IgD-negative memory B cell (primary cell): ENCODE results near the gene SRRM2. TPM values are rescaled to one million over a fixed set of nuclear protein-coding genes. Genes with fewer than 3 reads are reported as not detected.
A peak's percentile ranks its signal among the peaks of the same experiment; 100 is the strongest.

Source experiments
- H3K27ac Mint-ChIP-seq, 3 donors: one replicate each; pipeline ENCODE4 v1.8.0; 2020 to 2022; ENCODE audit warnings: mild to moderate bottlenecking in 3 of 3, mixed read lengths in 3 of 3, moderate library complexity in 1 of 3
- H3K27me3 Mint-ChIP-seq: one replicate; pipeline ENCODE4 v1.8.0; 2021; ENCODE audit warnings: mixed read lengths
- H3K36me3 Mint-ChIP-seq: one replicate; pipeline ENCODE4 v1.8.0; 2020; ENCODE audit warnings: mild to moderate bottlenecking, mixed read lengths
- H3K4me1 Mint-ChIP-seq, 3 donors: one replicate each; pipeline ENCODE4 v1.8.0; 2020 to 2022; ENCODE audit warnings: mixed read lengths in 3 of 3, mild to moderate bottlenecking in 1 of 3
- H3K4me3 Mint-ChIP-seq, 4 donors: one replicate each; pipeline ENCODE4 v1.8.0; 2020 to 2022; ENCODE audit warnings: mild to moderate bottlenecking in 4 of 4, mixed read lengths in 4 of 4, moderate library complexity in 3 of 4
- H3K9me3 Mint-ChIP-seq, 3 donors: one replicate each; pipeline ENCODE4 v1.8.0; 2020 to 2021; ENCODE audit warnings: mixed read lengths in 3 of 3, mild to moderate bottlenecking in 1 of 3
- polyA plus RNA-seq: library from polyadenylated mRNA; unstranded; fragments of 300-500 nt; fragmentation: Illumina TruSeq; gene quantifications from one replicate; pipeline ENCODE4 v1.2.3, GENCODE V29; 2021

Gene SRRM2
- polyA plus RNA-seq, 1 donor from 2014 or later, result 159 TPM

DNA sequence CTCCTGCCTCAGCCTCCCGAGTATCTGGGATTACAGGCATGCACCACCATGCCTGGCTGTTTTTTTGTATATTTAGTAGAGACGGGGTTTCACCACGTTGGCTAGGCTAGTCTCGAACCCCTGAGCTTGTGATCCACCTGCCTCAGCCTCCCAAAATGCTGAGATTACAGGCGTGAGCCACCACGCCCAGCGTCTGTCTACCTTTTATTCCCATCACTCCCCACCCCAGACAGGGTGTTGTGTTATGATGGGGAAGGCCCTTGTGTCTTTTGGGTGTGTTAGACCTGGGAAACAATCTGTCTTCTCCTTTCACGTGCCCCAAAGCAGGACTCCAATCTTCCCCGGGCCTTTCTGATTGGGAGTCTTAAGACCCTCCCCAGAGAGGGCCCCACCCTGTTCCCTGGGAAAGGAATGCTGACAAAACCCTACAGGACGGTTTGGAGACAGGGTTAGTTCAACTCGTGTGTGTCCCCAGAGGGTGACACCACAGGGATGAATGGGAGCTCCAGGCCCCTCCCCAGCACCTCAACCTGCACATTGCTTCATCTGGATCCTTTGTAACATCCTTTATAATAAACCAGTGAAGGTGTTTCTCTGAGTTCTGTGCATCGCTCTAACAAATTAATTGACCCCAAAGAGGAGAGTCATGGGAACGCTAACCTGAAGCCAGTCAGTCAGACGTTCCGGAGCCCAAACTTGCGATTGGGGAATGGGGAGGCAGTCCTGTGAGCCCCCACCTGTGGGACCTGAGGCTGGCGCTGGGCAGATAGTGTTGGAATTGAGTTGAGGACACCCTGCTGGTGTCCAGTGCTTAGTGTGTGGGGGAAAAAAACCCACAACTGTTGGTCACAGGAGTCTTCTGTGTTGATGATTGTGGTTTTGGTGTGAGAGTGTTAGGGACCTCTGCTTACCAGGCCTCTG, 27.8 kb downstream of the SRRM2 start:
- Mint-ChIP-seq H3K27me3 (no peaks in the 10 kb centered on the region), H3K36me3 (no peaks in the 10 kb centered on the region), H3K4me3 (peak overlapping the region; percentile 20 to 95 (median 50)), H3K9me3 (no peaks in the 10 kb centered on the region), H3K27ac (peak overlapping the region in 1 of 3 donors; percentile 45), H3K4me1 (peaks cover 12 to 21% (median 17%) of the 10 kb centered on the region in 3 donors)

DNA sequence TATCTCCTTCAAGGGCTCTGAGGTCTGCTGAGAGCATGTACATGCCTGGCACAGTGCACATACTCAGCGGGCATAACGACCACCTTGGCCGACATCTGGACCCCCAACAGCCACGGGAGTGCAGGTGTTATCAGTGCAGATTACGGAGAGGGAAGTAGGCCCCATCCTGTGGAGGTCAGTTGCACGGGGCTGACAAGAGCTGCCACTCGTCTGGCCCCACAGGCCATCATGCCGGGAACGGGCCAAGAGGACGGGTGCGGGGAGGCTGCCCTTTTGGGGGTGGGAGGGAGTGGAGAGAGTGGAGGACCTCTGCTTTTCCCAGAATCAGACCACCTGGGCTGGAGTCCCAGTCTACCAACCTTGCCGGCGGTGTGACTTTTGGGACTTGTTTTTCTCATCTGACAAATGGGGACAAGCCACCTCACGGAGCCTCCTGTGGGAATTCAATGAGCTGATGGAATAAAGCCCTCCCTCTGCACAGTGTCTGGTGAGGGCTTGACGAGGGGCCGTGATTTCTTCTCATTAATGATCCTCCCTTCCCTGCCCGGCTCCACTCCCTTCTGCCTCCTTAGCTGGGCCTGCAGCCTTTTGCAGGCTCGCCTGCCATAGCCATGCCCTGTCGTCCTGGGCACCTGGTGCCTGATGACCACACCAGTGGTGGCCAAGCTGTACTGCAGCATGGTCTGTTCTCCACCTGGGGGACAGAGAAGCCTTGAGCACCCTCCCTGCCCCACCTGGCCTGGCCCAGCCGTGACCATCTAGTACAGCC, 30.3 kb downstream of the SRRM2 start:
- H3K4me3 Mint-ChIP-seq, result peak overlapping the region in 1 of 4 donors; percentile 73
- H3K36me3 Mint-ChIP-seq, result no peaks in the 10 kb centered on the region
- H3K9me3 Mint-ChIP-seq, result no peaks in the 10 kb centered on the region
- peaks cover 3% of the 10 kb centered on the region for H3K27me3 Mint-ChIP-seq
- H3K27ac Mint-ChIP-seq, result peak overlapping the region in 1 of 3 donors; percentile 48
- H3K4me1 Mint-ChIP-seq, result peaks cover 7 to 10% (median 8%) of the 10 kb centered on the region in 3 donors

DNA sequence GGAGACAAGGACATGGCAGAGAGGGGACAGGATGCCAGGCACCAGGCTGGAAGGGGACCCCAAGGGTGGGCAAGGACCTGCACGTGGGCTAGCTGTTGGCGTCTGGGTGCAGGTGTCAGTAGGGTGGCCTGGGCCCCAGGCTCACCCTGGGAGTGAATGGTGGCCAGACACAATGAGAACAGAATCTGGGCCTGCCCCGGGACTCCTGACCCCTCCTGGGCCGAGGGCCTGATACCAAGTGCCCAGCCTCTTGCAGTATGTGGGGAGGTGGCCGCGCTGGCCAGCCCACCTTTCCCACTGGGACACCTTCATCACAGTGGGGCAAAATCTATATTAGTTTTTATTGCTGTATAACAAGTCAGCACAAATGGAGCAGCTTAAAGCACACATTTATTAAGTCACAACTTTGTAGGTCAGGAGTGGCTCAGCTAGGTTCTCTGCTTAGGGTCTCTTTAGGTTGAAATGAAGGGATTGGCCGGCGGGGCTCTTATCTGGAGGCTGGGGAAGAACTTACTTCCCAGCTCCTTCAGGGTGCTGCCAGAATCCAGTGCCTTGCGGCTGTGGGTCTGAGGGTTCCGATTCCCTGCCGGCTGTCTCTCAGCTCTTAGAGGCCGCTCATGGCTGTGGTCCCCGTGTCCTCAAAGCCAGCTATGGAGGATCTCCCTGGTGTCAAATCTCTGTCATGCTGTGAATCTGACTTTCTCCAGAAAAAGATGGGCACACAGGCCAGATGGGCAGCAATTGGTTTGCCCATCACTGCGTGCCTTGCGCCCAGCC, 31.3 kb downstream of the SRRM2 start:
- Mint-ChIP-seq H3K9me3 (no peaks in the 10 kb centered on the region), H3K27ac (peak overlapping the region in 2 of 3 donors; percentile 48 to 57)

DNA sequence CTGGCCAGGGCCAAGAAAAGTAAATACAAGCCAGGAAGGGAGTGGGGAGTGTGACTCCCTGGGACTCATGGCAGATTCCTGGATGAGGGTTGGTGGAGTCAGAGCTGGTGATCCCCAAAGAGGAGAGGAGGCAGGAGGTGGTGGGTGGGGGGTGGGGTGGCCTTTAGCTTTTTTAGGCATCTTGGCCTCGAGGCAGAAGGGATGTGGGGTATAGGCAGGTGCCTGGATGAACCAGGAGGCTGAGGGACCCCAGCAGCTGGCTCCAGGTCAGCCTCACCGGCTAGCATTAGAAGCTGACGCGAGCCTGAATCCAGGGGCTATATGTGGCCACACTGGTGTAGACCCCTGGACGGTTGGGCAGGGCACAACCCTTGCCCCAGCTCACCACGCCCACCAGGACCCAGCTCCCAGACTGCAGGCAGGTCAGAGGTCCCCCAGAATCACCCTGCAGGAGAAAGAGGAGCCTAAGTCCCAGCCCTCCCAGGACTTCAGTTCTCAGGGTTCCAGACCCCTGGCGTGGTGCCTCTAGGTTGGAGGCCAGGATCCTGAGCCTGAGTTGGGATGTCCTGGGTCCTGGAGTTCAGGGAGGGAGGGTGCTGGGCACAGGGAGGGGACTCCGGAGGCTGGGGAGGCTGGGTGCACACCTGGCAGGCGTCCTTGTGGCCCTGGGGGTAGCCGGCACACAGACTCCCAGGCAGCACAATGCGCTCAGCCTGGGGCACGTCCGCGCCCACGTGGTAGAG, 32.1 kb downstream of the SRRM2 start:
- H3K27ac Mint-ChIP-seq, result no peak overlapping the region
- peak overlapping the region; percentile 60 to 91 (median 74) for H3K4me3 Mint-ChIP-seq
- peaks cover 9% of the 10 kb centered on the region for H3K27me3 Mint-ChIP-seq
- H3K9me3 Mint-ChIP-seq, result no peaks in the 10 kb centered on the region
- no peaks in the 10 kb centered on the region for H3K36me3 Mint-ChIP-seq
- H3K4me1 Mint-ChIP-seq, result no peaks in the 10 kb centered on the region

More for the DNA sequence above, 31.3 kb downstream of the SRRM2 start:
- H3K4me3 Mint-ChIP-seq, result peak overlapping the region in 3 of 4 donors; percentile 12 to 52 (median 41)
- peaks cover 0 to 1% (median 0%) of the 10 kb centered on the region in 3 donors for H3K4me1 Mint-ChIP-seq
- H3K27me3 Mint-ChIP-seq, result peaks cover 5% of the 10 kb centered on the region
- H3K36me3 Mint-ChIP-seq, result no peaks in the 10 kb centered on the region

DNA sequence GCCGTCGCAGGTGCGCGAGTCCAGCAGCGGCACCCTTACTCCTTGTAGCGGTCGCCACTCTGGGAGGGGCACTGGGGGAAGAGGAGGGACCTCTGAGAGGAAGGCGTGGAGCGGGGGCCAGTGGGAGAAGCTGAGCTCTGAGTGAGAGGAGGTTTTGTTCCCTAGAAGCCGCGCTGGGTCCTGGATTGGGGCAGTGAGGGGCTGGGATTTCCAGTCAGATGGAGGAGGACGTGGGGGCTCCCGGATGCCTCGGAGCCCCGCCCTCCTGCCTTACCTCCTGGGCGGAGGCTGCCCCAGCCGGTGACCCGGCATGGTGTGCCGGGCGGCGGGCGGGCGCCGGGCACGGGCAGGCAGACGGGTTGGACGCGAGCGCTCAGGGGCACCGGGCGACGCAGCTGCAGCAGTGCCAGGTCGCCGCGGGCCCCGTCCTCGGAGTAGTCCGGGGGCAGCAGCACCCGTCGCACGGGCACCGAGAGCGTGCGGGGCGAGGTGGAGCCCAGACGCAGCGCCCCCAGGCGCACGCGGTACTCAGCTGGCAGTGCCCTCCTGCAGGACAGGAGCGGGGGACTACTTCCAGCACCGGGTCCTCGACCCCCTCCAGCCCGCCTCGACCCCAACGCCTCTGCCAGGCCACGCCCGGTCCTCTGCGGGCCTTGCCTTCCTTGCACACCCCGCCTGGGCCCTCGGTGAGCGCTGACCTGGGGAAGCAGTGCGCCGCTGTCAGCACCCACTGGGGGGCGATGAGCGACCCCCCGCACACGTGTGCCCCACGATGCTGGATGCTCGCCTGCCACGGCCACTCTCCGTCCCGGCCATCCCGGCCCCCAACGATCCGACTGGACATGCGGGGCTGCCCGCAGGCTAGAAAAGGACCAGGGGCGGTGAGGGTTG, 32.9 kb downstream of the SRRM2 start:
- Mint-ChIP-seq H3K4me3 (peak overlapping the region; percentile 60 to 91 (median 71)), H3K36me3 (no peaks in the 10 kb centered on the region), H3K27me3 (peaks cover 13% of the 10 kb centered on the region), H3K9me3 (no peaks in the 10 kb centered on the region), H3K4me1 (no peaks in the 10 kb centered on the region), H3K27ac (no peak overlapping the region)

DNA sequence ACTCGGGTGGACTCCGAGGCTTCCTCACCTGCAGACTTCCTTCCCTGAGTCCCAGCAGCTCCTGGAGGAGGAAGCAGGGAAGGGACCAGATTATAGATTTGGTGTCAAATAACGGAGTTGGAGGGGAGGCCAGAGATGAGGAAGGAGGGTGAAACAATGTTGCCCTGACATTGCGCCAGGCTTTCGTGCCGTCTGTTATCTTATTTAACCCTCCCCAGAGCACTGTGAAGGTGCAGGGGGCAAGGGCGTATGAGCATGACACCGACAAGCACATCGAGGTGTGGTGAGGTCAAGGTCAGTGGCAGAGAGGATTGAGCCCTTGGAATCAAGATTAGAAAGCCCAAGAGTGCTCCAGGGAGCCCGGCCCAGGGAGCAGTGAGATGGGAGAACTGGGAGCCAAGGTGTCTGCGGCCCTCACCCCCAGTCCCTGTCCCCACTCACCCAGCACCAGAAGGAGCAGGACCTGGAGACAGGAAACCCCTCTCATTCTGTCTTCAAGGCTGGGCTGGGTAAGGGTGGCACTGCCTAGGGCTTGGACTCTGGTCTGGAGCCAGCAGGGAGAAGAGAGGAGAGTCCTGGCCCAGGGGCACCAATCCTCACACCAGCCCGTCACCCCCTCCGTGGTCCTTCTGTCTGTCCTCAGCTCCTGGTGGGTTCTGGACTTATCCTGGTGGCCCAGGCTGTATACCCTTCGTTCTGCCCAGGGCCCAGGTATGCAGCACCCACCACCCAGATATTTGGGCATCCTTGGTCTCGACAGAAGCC, 33.8 kb downstream of the SRRM2 start:
- Mint-ChIP-seq H3K4me1 (no peaks in the 10 kb centered on the region), H3K36me3 (no peaks in the 10 kb centered on the region), H3K4me3 (peak overlapping the region in 3 of 4 donors; percentile 30 to 68 (median 38)), H3K27ac (no peak overlapping the region), H3K9me3 (no peaks in the 10 kb centered on the region), H3K27me3 (peaks cover 14% of the 10 kb centered on the region)

DNA sequence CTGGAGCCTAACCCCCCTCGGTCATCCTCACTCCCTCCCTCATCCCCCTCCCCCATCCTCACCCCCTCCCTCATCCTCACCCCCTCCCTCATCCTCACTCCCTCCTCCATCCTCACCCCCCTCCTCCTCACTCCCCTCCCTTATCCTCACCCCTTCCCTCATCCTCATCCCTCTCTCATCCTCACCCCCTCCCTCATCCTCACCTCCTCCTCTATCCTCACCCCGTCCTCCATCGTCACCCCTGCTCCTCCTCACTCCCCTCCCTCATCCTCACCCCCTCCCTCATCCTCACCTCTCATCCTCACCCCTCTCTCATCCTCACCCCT, 34.4 kb downstream of the SRRM2 start:
- Mint-ChIP-seq H3K4me3 (no peak overlapping the region), H3K36me3 (no peaks in the 10 kb centered on the region), H3K27me3 (peaks cover 17% of the 10 kb centered on the region), H3K27ac (no peak overlapping the region), H3K9me3 (no peaks in the 10 kb centered on the region), H3K4me1 (no peaks in the 10 kb centered on the region)

DNA sequence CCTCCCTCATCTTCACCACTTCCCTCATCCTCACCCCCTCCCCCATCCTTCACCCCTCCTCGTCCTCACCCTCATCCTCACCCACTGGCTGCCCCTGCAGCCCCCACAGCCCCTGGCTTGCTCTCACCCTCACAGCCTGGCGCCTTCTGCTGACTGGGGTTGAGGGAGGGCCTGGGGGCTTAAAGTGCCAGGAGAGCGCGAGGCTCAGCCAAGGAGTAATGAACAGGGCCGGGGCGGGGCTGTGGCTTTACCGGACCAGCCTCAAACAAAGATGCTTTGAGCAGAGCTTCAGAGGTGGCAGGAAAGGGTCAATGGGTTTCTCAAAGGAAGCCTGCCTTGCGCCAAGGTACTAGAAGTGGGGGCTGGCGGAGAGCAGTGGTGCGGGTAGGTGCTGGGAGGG, 35.0 kb downstream of the SRRM2 start, which contains the start of gene PRSS33:
TSS of gene PRSS33 (minus strand) at position 155 of the 400 bp plus-strand sequence. CDS start 1,013 bp downstream, outside the sequence.
- no peaks in the 10 kb centered on the region for H3K4me1 Mint-ChIP-seq
- H3K27me3 Mint-ChIP-seq, result peaks cover 21% of the 10 kb centered on the region
- H3K27ac Mint-ChIP-seq, result no peak within 1 kb of the TSS
- no peaks in the 10 kb centered on the region for H3K36me3 Mint-ChIP-seq
- H3K4me3 Mint-ChIP-seq, result peak within 1 kb of the TSS in 2 of 4 donors; percentile 54 to 68
- H3K9me3 Mint-ChIP-seq, result no peaks in the 10 kb centered on the region

DNA sequence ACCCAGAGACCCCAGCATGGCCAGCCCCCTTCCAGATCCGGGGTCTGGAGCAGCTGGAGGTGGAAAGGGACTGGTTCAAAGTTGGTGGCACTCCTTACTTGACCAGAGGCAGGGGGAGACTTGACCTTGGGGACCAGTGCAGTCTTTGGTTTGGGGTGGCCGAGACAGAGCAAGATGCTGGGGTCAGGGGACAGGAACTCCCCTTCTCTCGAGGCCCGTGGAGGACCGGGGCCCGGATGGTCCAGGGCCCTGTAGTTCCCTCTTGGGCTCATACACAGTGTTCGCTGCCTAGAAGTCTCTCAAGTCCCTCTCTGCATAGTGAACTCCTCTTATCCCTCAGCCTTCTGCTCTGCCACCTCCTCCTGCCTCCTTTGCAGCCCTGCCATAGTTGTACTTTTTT, 35.5 kb downstream of the SRRM2 start:
- Mint-ChIP-seq H3K9me3 (no peaks in the 10 kb centered on the region), H3K27ac (no peak overlapping the region), H3K4me1 (no peaks in the 10 kb centered on the region), H3K36me3 (no peaks in the 10 kb centered on the region), H3K4me3 (peak overlapping the region in 1 of 4 donors; percentile 54), H3K27me3 (peaks cover 21% of the 10 kb centered on the region)

DNA sequence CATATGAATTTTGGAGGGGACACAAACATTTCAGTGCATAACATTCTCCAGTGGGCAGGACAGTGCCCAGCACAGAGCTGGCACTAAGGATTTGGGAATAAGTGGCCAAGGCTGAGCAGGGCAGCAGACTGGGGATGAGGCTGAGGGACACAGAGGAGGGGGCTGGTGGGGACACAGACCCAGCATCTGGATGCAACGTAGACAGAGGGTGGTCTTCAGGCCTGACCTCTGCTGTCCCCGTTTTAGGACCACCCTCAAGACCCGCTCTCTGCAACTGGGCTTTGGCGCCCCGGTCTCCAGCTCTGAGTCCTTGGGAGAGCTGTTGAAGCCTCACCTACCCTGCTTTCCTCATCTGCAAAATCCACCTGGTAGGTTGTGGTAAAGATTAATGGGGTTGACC, 38.2 kb downstream of the SRRM2 start:
- Mint-ChIP-seq H3K4me1 (no peaks in the 10 kb centered on the region), H3K27ac (no peak overlapping the region), H3K27me3 (peaks cover 24% of the 10 kb centered on the region), H3K4me3 (no peak overlapping the region), H3K9me3 (no peaks in the 10 kb centered on the region), H3K36me3 (no peaks in the 10 kb centered on the region)

DNA sequence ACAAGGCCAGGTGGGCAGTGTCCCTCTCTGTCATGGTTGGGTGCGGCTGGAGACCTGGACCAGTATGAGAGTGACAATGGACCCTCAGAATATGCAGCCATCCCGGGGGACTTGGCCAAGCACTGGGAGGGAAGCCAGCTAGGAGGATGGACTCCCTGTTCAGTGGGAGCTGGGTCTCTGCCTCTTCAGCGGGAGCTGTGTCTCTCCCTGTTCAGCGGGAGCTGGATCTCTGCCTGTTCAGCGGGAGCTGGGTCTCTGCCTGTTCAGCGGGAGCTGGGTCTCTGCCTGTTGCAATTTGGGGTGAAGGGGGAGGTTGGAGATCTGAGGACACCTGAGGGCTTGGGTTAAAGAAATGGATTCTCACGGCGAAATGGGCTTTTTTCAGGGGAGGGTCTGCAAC, 38.7 kb downstream of the SRRM2 start:
- no peaks in the 10 kb centered on the region for H3K9me3 Mint-ChIP-seq
- H3K4me3 Mint-ChIP-seq, result no peak overlapping the region
- H3K4me1 Mint-ChIP-seq, result no peaks in the 10 kb centered on the region
- H3K36me3 Mint-ChIP-seq, result no peaks in the 10 kb centered on the region
- no peak overlapping the region for H3K27ac Mint-ChIP-seq
- peaks cover 25% of the 10 kb centered on the region for H3K27me3 Mint-ChIP-seq

DNA sequence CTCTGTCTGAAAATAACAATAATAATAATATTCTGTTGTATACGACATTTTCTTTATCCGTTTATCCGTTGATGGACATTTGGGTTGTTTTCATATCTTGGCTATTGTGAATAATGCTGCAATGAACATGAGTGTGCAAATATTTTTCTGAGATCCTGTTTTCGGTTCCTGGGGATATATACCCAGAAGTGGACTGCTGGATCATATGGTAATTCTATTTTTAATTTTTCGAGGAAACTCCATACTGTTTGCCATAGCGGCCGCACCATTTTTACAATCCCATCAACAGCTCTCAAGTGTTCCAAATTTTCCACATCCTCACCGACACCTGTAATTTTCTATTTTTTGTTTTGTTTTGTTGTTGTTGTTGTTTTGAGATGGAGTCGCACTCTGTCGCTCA, 40.5 kb downstream of the SRRM2 start:
- Mint-ChIP-seq H3K36me3 (no peaks in the 10 kb centered on the region), H3K27ac (no peak overlapping the region), H3K4me1 (no peaks in the 10 kb centered on the region), H3K4me3 (no peak overlapping the region), H3K9me3 (no peaks in the 10 kb centered on the region), H3K27me3 (peaks cover 29% of the 10 kb centered on the region)
